Measurements from ENCODE around the gene TNK2. TPM values are rescaled to one million over a fixed set of nuclear protein-coding genes. Genes with fewer than 3 reads are reported as not detected.
"Not testable (repeated sequence)": the region's sequence is repeated elsewhere in the genome, so short reads cannot be mapped to it uniquely, and the experiment has no call there.

TNK2 gene
- total RNA-seq, 8 experiments from 2014 or later: 4.4 to 18.7 (median 14.2) TPM

DNA sequence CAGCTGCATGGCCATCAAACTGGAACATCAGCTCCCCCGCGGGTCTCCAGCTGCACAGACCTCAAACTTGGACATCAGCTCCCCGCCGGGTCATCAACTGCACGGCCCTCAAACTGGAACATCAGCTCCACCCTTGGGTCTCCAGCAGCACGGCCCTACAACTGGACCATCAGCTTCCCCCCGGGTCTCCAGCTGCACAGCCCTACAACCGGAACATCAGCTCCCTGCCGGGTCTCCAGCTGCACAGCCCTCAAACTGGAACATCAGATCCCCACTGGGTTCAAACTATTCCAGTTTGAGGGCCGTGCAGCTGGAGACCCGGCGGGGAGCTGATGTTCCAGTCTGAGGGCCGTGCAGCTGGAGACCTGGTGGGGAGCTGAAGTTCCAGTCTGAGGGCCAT lies 32.5 kb upstream of the TNK2 start:
- in situ Hi-C loops (cut with MboI; ENCODE audit: low pct_unique_long_range_greater_than_20kb in 2 of 9, low sequenced_read_pairs in 9 of 9, unreplicated experiment in 9 of 9); H3K4me3 ChIP-seq; ATAC-seq (replicated peaks in 6 of 8); H3K4me1 ChIP-seq (replicated peaks in 1 of 2); H3K27ac ChIP-seq: not testable (repeated sequence)
- 50 to 95% (median 76%) methylated on average over 1 to 6 of the region's 13 CpGs; no CpG with 5 or more reads in 4 of the 10 experiments for WGBS, 10 experiments

GRCh38 chr3:195939526-195940470 lies 31.4 kb upstream of the TNK2 start:
- ATAC-seq (replicated peaks in 6 of 8); H3K27ac ChIP-seq; H3K4me1 ChIP-seq (replicated peaks in 1 of 2); in situ Hi-C loops (cut with MboI; ENCODE audit: low pct_unique_long_range_greater_than_20kb in 2 of 9, low sequenced_read_pairs in 9 of 9, unreplicated experiment in 9 of 9); H3K4me3 ChIP-seq: not testable (repeated sequence)
- WGBS, 10 experiments: 40 to 100% (median 96%) methylated on average over 1 to 10 of the region's 30 CpGs; no CpG with 5 or more reads in 4 of the 10 experiments

DNA sequence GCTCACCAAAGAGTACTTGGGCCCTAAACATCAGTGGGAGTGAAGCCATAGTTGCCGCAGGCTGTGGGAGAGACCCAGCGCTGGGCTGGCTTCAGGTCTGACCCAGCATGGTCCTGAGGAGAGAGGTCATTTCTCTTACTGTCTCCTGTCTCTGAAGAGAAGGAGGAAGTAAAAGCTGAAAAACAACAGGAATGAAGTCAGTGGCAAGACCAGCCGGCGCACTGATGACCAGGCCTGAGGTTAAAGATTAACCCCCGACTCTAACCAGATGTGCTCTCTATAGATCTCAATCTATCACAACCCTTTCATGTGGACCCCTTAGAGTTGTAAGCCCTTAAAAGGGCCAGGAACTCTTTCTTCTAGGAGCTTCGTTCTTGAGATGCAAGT lies 24.7 kb upstream of the TNK2 start:
- H3K4me3 ChIP-seq; H3K27ac ChIP-seq; in situ Hi-C loops (cut with MboI; ENCODE audit: low pct_unique_long_range_greater_than_20kb in 2 of 9, low sequenced_read_pairs in 9 of 9, unreplicated experiment in 9 of 9); ATAC-seq (replicated peaks in 6 of 8); H3K4me1 ChIP-seq (replicated peaks in 1 of 2): not testable (repeated sequence)
- 20 to 100% (median 60%) methylated on average over 1 to 5 of the region's 6 CpGs; no CpG with 5 or more reads in 3 of the 10 experiments for WGBS, 10 experiments

DNA sequence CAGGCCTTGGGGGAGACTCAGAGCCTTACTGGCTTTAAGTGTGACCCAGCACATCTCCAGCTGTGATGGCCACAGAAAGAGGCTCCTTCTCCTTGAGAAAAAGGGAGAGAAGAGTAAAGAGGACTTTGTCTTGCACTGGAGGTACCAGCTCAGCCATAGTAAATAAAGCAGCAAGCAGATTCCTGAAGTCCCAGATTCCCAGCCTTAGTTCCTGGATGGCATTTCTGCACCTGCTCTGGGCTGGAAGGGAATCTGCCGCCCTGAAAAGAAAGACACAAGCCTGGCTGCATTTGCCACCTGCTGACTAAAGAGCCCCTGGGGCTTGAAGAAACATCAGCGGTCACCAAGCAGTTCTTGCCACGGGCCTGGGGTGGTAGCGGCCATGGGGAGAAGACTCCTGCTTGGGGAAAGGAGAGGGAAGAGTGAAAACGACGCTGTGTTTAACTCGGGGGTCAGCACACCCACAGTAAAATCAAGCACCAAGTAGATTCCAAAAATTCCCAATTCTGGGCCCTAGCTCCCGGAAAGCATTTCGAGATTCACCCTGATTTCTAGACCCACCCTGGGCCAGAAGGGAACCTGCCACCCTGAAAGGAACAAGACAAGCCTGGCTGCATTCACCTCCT lies 24.2 kb upstream of the TNK2 start:
- no peak for ATAC-seq (replicated peaks in 6 of 8)
- Histone ChIP-seq H3K4me3 (no peak overlapping the region), H3K4me1 (replicated peaks in 1 of 2) (no peaks in the 10 kb centered on the region), H3K27ac (no peak overlapping the region)
- 54 to 100% (median 84%) methylated on average over 1 to 7 of the region's 9 CpGs; no CpG with 5 or more reads in 4 of the 10 experiments for WGBS, 10 experiments
- in situ Hi-C loops (cut with MboI; ENCODE audit: low pct_unique_long_range_greater_than_20kb in 2 of 9, low sequenced_read_pairs in 9 of 9, unreplicated experiment in 9 of 9): no loop called here

DNA sequence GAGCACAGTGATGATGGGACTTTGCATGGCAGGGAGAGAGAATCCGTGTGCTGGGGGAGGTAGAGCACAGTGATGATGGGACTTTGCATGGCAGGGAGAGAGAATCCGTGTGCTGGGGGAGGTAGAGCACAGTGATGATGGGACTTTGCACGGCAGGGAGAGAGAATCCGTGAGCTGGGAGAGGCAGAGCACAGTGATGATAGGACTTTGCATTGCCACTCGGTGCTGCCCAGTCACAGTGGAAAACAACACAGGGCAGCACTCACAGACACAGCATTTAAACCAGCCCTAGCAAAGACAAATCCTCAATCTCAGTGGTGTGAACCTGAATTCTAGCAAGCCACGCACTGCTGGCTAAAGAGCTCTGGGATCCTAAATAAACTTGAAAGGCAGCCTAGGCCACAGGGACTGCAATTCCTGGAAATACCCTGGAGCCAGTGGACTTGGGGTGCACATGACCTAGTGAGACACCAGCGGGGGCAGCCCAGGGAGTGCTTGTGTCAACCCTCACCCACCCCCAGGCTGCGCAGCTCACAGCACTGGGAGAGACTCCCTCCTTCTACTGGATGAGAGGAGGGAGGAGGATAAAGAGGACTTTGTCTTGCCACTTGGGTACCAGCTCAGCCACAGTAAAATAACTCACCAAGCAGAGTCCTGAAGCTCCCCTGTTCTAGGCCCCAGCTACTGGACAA lies 23.4 kb upstream of the TNK2 start:
- ATAC-seq (replicated peaks in 6 of 8): no peak
- in situ Hi-C loops (cut with MboI; ENCODE audit: low pct_unique_long_range_greater_than_20kb in 2 of 9, low sequenced_read_pairs in 9 of 9, unreplicated experiment in 9 of 9): no loop called here
- WGBS, 10 experiments: 27 to 100% (median 81%) methylated on average over 1 to 2 of the region's 8 CpGs; no CpG with 5 or more reads in 4 of the 10 experiments
- Histone ChIP-seq H3K4me1 (replicated peaks in 1 of 2) (no peaks in the 10 kb centered on the region), H3K4me3 (no peak overlapping the region), H3K27ac (no peak overlapping the region)

- 50 to 83% (median 74%) methylated on average over 1 to 3 of the region's 3 CpGs; no CpG with 5 or more reads in 4 of the 10 experiments for WGBS, 10 experiments
- ATAC-seq (replicated peaks in 6 of 8): no peak
- Histone ChIP-seq H3K27ac (no peak overlapping the region), H3K4me1 (replicated peaks in 1 of 2) (no peaks in the 10 kb centered on the region), H3K4me3 (no peak overlapping the region)
- in situ Hi-C loops (cut with MboI; ENCODE audit: low pct_unique_long_range_greater_than_20kb in 2 of 9, low sequenced_read_pairs in 9 of 9, unreplicated experiment in 9 of 9): no loop called here
Observed at GRCh38 chr3:195929452-195929851, 21.1 kb upstream of the TNK2 start.

DNA sequence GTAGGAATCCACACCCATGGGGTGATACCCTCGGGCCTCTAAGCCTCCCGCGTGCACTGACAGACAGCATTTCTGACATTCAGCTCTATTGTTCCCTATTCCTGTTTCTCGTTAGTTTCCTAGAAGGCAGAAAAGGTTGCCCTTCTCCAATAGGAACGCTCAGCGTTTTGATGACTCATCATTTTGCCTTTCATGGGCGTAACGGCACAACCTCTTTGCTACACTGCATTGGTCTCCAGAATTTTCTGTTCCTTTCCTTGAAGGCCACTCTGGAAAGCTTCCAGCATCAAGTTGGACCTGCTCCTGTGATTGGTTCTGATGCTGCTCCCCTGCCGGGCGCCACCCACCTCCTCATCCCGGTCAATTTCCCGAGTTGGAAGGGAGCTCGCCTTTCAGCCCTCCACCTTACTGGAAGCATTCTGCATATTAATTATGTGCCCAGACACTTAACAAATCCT lies 13.0 kb upstream of the TNK2 start:
- H3K4me3 ChIP-seq: no peak overlapping the region
- peak in 3 of 8 experiments; percentile 75 to 93 (median 90) for ATAC-seq (replicated peaks in 6 of 8)
- H3K4me1 ChIP-seq (replicated peaks in 1 of 2): no peaks in the 10 kb centered on the region
- WGBS, 10 experiments: 45 to 77% (median 67%) methylated on average over 2 to 9 of the region's 13 CpGs; no CpG with 5 or more reads in 3 of the 10 experiments
- in situ Hi-C loops (cut with MboI; ENCODE audit: low pct_unique_long_range_greater_than_20kb in 2 of 9, low sequenced_read_pairs in 9 of 9, unreplicated experiment in 9 of 9): no loop called here
- no peak overlapping the region for H3K27ac ChIP-seq

DNA sequence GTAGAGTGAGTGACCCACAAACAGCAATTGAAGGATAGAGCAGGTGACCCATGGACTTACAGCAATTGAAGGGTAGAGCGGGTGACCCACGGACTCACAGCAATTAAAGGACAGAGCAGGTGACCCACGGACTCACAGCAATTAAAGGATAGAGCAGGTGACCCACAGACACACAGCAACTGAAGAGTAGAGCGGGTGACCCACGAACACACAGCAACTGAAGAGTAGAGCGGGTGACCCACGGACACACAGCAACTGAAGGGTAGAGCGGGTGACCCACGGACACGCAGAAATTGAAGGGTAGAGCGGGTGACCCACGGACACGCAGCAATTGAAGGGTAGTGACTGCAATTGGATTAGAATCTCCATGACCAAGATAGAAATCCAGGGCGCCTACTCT lies 9.8 kb upstream of the TNK2 start:
- Histone ChIP-seq H3K4me1 (replicated peaks in 1 of 2) (peaks cover 2 to 7% of the 10 kb centered on the region in 2 donors), H3K4me3 (no peak overlapping the region), H3K27ac (no peak overlapping the region)
- WGBS, 10 experiments: 83 to 100% (median 90%) methylated on average over 2 to 14 of the region's 14 CpGs; no CpG with 5 or more reads in 1 of the 10 experiments
- ATAC-seq (replicated peaks in 6 of 8): no peak
- in situ Hi-C loops (cut with MboI; ENCODE audit: low pct_unique_long_range_greater_than_20kb in 2 of 9, low sequenced_read_pairs in 9 of 9, unreplicated experiment in 9 of 9): loop anchor here in 1 of 9 experiments (10.0 kb wide), 1 partner anchor 53 kb away; no protein-coding TSS in a partner anchor

- Histone ChIP-seq H3K4me3 (no peak overlapping the region), H3K4me1 (replicated peaks in 1 of 2) (peaks cover 2 to 7% of the 10 kb centered on the region in 2 donors), H3K27ac (no peak overlapping the region)
- 67 to 95% (median 84%) methylated on average over 1 to 8 of the region's 9 CpGs; no CpG with 5 or more reads in 3 of the 10 experiments for WGBS, 10 experiments
- ATAC-seq (replicated peaks in 6 of 8): no peak
- in situ Hi-C loops (cut with MboI; ENCODE audit: low pct_unique_long_range_greater_than_20kb in 2 of 9, low sequenced_read_pairs in 9 of 9, unreplicated experiment in 9 of 9): loop anchor here in 1 of 9 experiments (10.0 kb wide), 1 partner anchor 52 kb away; no protein-coding TSS in a partner anchor
Observed at GRCh38 chr3:195916991-195917390, 8.6 kb upstream of the TNK2 start.

- Histone ChIP-seq H3K4me1 (replicated peaks in 1 of 2) (peaks cover 2 to 7% of the 10 kb centered on the region in 2 donors), H3K27ac (no peak overlapping the region), H3K4me3 (no peak overlapping the region)
- in situ Hi-C loops (cut with MboI; ENCODE audit: low pct_unique_long_range_greater_than_20kb in 2 of 9, low sequenced_read_pairs in 9 of 9, unreplicated experiment in 9 of 9): loop anchor here in 1 of 9 experiments (10.0 kb wide), 1 partner anchor 51 kb away; no protein-coding TSS in a partner anchor
- 50 to 80% (median 60%) methylated on average over 1 to 5 of the region's 6 CpGs; no CpG with 5 or more reads in 3 of the 10 experiments for WGBS, 10 experiments
- ATAC-seq (replicated peaks in 6 of 8): no peak
Observed at GRCh38 chr3:195916291-195916690, 7.9 kb upstream of the TNK2 start.

GRCh38 chr3:195914648-195915473 lies 6.5 kb upstream of the TNK2 start:
- H3K4me1 ChIP-seq (replicated peaks in 1 of 2): peaks cover 2 to 11% of the 10 kb centered on the region in 2 donors
- no peak overlapping the region for H3K27ac ChIP-seq
- no peak overlapping the region for H3K4me3 ChIP-seq
- peak; percentile 90 to 95 (median 94) for ATAC-seq (replicated peaks in 6 of 8)
- in situ Hi-C loops (cut with MboI; ENCODE audit: low pct_unique_long_range_greater_than_20kb in 2 of 9, low sequenced_read_pairs in 9 of 9, unreplicated experiment in 9 of 9): loop anchor here in 1 of 9 experiments (10.0 kb wide), 1 partner anchor 50 kb away; no protein-coding TSS in a partner anchor
- 0 to 68% (median 0%) methylated on average over 1 to 7 of the region's 14 CpGs; no CpG with 5 or more reads in 2 of the 10 experiments for WGBS, 10 experiments

DNA sequence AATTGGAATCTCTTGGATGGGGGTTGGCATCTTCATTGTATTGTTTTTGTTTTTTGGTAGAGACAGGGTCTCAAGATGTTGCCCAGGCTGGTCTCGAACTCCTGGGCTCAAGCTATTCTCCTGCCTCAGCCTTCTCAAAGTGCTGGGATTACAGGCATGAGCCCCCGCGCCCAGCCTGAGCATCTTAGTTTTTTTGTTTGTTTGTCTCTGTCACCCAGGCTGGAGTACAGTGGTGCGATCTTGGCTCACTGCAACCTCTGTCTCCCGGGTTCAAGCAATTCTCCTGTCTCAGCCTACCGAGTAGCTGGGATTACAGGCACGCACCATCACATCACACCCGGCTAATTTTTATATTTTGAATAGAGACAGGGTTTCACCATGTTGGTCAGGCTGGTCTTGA lies 5.8 kb upstream of the TNK2 start:
- WGBS, 10 experiments: 80 to 100% (median 95%) methylated on average over 1 to 3 of the region's 8 CpGs; no CpG with 5 or more reads in 5 of the 10 experiments
- H3K4me3 ChIP-seq; ATAC-seq (replicated peaks in 6 of 8); H3K27ac ChIP-seq: not testable (repeated sequence)
- peaks cover 2 to 12% of the 10 kb centered on the region in 2 donors for H3K4me1 ChIP-seq (replicated peaks in 1 of 2)
- in situ Hi-C loops (cut with MboI; ENCODE audit: low pct_unique_long_range_greater_than_20kb in 2 of 9, low sequenced_read_pairs in 9 of 9, unreplicated experiment in 9 of 9): loop anchor here in 1 of 9 experiments (10.0 kb wide), 1 partner anchor 49 kb away; no protein-coding TSS in a partner anchor

All from motor neuron (in vitro differentiated cells).